Measurements from ENCODE around the gene PTPA.
A peak's percentile ranks its signal among the peaks of the same experiment; 100 is the strongest.

The PTPA gene

DNA sequence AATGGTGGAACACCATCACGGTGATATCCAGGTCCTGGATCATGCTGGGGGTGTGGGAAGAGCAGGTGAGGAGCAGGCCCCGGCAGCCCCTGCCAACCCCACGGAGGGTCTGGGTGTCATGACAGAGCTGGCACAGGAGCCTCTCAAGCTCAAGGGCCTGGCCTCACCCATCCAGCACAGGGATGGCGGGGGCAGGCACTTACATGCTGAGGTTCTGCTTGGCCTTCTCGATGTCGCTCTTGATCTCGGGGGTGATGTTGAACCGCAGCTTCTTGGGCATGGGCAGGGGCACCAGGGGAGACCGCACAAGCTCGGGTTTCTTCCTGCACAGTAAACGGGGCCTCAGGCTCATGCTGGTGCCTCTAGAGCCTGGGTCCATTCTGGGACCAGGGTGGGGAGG, 12.9 kb upstream of the PTPA start:
- Mint-ChIP-seq H3K27ac (no peak overlapping the region), H3K4me3 (no peak overlapping the region), H3K36me3 (ENCODE audit: low read depth) (no peaks in the 10 kb centered on the region), H3K4me1 (ENCODE audit: low read depth) (no peaks in the 10 kb centered on the region), H3K9me3 (no peaks in the 10 kb centered on the region), H3K27me3 (ENCODE audit: low read depth) (no peaks in the 10 kb centered on the region)

GRCh38 chr9:129100383-129101169, 10.6 kb upstream of the PTPA start:
- no peaks in the 10 kb centered on the region for H3K4me1 Mint-ChIP-seq (ENCODE audit: low read depth)
- no peaks in the 10 kb centered on the region for H3K27me3 Mint-ChIP-seq (ENCODE audit: low read depth)
- H3K27ac Mint-ChIP-seq = no peak overlapping the region
- no peak overlapping the region for H3K4me3 Mint-ChIP-seq
- H3K9me3 Mint-ChIP-seq = no peaks in the 10 kb centered on the region
- H3K36me3 Mint-ChIP-seq (ENCODE audit: low read depth) = no peaks in the 10 kb centered on the region

DNA sequence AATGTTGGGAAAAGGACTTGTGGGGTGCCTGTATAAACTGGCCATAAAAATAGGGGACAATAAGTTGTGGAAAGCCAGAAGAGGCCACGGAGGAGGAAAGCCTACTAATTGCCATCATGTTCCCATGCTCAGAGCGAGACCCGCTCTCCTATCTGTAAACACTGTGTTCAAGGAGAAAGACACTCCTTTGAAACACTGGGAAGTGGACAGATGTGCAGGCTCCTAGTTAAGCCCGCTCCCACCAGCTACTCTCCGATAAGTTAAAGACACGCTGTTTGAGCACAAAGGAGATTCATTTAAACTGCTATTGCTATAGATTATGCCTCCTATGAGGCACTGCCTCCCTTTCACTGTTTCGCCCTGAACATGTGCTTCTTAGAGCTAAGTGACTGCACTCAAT, 9.9 kb upstream of the PTPA start:
- no peaks in the 10 kb centered on the region for H3K27me3 Mint-ChIP-seq (ENCODE audit: low read depth)
- no peaks in the 10 kb centered on the region for H3K9me3 Mint-ChIP-seq
- H3K36me3 Mint-ChIP-seq (ENCODE audit: low read depth) = no peaks in the 10 kb centered on the region
- no peaks in the 10 kb centered on the region for H3K4me1 Mint-ChIP-seq (ENCODE audit: low read depth)
- H3K4me3 Mint-ChIP-seq = no peak overlapping the region
- no peak overlapping the region for H3K27ac Mint-ChIP-seq

DNA sequence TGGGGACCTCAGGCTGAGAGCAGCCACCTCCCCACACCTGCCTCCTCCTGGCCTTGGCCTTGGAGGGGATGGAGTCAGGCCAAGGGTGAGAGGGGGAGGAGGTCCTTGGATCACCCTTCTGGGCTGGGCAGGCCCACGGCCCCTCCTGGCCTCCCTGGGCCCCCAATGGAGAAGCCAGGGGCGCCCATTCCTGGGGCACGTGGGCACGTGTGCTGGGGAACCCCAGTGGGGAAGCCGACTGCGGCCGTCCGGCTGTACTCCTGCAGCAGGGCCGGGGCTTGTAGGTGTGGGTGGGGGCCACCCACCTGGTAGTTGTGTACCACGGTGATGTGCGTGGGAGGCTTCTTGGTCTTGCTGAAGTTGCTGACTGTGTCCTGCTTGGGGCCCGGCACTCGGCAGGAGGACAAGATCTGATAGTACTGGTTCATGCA, 9.1 kb upstream of the PTPA start:
- H3K36me3 Mint-ChIP-seq (ENCODE audit: low read depth) = no peaks in the 10 kb centered on the region
- no peak overlapping the region for H3K4me3 Mint-ChIP-seq
- no peaks in the 10 kb centered on the region for H3K27me3 Mint-ChIP-seq (ENCODE audit: low read depth)
- no peaks in the 10 kb centered on the region for H3K9me3 Mint-ChIP-seq
- H3K27ac Mint-ChIP-seq = no peak overlapping the region
- no peaks in the 10 kb centered on the region for H3K4me1 Mint-ChIP-seq (ENCODE audit: low read depth)

DNA sequence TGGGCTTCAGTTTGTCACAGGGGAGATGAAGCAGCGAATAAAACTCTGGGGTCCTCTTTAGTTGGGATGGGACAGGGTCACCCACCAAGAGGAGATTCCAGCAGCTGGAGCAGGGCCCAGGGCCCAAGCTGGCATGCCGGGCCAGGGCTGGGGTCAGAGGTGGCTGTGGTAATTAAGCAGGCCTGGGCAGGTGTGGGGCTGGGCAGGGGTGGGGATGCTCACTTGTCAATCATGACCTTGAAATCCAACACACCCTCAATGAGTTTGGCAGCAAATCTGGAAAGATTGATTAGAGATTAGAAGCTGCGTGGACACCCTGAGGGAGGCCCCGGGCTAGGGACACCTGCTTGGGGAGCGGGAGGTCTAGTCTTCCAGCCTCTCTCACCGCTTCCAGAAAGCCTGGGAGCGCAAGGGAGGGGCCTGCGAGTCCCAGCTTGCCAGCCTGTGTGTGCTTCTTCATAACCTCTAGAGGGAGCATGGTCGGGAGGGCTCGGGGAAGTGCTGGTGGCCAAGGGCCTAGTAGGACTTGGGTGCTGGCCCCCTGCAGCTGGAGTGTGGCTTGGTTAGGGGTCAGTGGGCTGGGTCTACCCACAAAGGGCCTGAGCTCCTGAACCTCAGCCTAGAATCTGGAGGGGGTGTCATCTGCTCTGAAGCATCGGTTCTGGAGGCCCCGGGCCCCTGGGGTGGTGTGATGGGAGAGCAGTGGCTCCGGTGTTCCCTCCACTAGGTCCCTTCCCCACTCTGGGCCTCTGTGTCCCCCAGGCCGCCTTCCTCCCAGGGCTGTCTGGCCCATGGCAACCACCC, 8.2 kb upstream of the PTPA start:
- Mint-ChIP-seq H3K27ac (no peak overlapping the region), H3K4me1 (ENCODE audit: low read depth) (no peaks in the 10 kb centered on the region), H3K27me3 (ENCODE audit: low read depth) (no peaks in the 10 kb centered on the region), H3K4me3 (no peak overlapping the region), H3K9me3 (no peaks in the 10 kb centered on the region), H3K36me3 (ENCODE audit: low read depth) (no peaks in the 10 kb centered on the region)

- H3K27ac Mint-ChIP-seq = no peak overlapping the region
- no peaks in the 10 kb centered on the region for H3K9me3 Mint-ChIP-seq
- no peaks in the 10 kb centered on the region for H3K27me3 Mint-ChIP-seq (ENCODE audit: low read depth)
- no peaks in the 10 kb centered on the region for H3K4me1 Mint-ChIP-seq (ENCODE audit: low read depth)
- H3K36me3 Mint-ChIP-seq (ENCODE audit: low read depth) = no peaks in the 10 kb centered on the region
- no peak overlapping the region for H3K4me3 Mint-ChIP-seq
Observed at GRCh38 chr9:129103595-129103965, 7.6 kb upstream of the PTPA start.

DNA sequence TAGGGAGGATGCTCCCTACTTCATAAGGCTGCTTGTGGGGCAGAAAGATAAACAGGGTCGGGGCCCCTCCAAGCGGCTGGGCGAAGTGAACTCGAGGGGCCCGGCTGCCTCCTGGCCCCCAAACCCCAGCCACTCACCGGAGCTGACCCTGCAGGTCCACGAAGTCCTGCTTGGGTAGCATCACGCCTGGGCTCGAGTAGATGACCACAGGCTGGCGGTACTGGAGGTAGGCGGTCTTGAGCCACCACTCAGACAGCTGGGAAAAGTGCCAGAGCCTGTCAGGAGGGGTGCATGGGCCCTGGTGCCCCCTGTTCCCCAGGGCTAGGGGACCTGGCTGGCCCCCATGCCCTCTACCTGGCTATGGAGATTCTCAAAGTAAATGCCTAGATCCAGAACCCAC, 7.2 kb upstream of the PTPA start:
- Mint-ChIP-seq H3K4me1 (ENCODE audit: low read depth) (peaks cover 2% of the 10 kb centered on the region), H3K9me3 (no peaks in the 10 kb centered on the region), H3K27me3 (ENCODE audit: low read depth) (no peaks in the 10 kb centered on the region), H3K36me3 (ENCODE audit: low read depth) (no peaks in the 10 kb centered on the region), H3K4me3 (no peak overlapping the region), H3K27ac (no peak overlapping the region)

GRCh38 chr9:129105857-129106694, 5.1 kb upstream of the PTPA start:
- no peaks in the 10 kb centered on the region for H3K27me3 Mint-ChIP-seq (ENCODE audit: low read depth)
- no peak overlapping the region for H3K27ac Mint-ChIP-seq
- H3K4me3 Mint-ChIP-seq = no peak overlapping the region
- no peaks in the 10 kb centered on the region for H3K9me3 Mint-ChIP-seq
- H3K4me1 Mint-ChIP-seq (ENCODE audit: low read depth) = peaks cover 11% of the 10 kb centered on the region
- H3K36me3 Mint-ChIP-seq (ENCODE audit: low read depth) = no peaks in the 10 kb centered on the region

DNA sequence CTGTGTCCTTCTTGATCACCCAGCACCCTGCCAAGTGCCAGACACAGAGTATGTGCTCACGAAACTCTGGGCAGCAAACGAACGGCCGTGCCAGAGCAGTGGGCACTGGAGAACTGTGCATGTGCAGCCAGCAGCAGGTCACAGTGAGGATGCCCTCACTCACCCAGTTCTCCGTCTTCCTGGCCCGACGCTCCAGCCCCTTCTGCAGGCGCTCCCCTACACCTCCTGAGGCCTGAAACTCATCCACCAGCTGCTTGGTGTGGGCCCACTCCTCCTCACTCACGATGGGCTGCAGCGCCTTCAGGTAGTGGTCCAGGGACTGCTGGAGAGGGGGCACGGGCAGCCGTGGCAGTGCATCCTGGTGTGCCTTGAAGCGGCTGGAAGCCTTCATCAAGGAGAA, 3.6 kb upstream of the PTPA start:
- no peaks in the 10 kb centered on the region for H3K9me3 Mint-ChIP-seq
- no peaks in the 10 kb centered on the region for H3K36me3 Mint-ChIP-seq (ENCODE audit: low read depth)
- no peaks in the 10 kb centered on the region for H3K27me3 Mint-ChIP-seq (ENCODE audit: low read depth)
- peaks cover 16% of the 10 kb centered on the region for H3K4me1 Mint-ChIP-seq (ENCODE audit: low read depth)
- H3K27ac Mint-ChIP-seq = no peak overlapping the region
- no peak overlapping the region for H3K4me3 Mint-ChIP-seq

DNA sequence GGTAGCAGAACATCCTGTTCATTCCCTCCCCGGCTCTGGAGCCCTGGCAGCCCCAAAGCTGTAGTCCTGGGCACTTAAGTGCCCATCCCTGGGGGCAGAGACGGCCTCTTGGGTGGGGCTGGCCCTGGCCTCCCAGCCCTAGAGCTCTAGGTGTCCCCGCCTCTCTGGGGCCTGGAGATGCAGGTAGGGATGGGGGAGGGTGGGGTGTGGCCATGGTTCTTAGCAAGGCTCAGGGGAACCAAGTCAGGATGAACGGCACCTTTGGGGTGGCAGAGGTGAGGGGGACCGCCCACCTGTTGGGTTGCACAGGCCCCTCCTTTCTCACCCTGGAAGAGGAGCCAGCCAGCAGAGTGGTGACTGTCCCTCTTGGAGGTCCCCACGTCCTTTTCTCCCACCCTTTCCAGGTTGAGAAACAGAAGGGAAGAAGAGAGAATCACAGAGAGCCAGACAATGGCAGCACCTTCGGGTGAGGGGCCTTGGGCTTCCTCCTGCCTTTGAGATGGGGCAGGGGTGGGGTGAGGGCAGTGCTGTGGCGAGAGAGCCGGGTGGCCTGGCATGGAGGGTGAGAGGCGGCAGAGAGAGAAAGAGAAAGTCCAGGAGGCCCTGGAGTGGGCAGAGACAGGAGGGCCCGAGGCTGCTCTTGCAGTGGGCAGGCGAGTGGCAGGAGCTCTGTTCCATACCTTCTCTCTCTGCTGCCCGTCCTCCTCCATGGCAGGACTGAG, 3.0 kb upstream of the PTPA start:
- Mint-ChIP-seq H3K27ac (no peak overlapping the region), H3K4me3 (peak overlapping the region; percentile 80), H3K27me3 (ENCODE audit: low read depth) (no peaks in the 10 kb centered on the region)

GRCh38 chr9:129108805-129109536, 2.2 kb upstream of the PTPA start:
- no peaks in the 10 kb centered on the region for H3K36me3 Mint-ChIP-seq (ENCODE audit: low read depth)
- no peaks in the 10 kb centered on the region for H3K9me3 Mint-ChIP-seq
- peaks cover 16% of the 10 kb centered on the region for H3K4me1 Mint-ChIP-seq (ENCODE audit: low read depth)
- no peaks in the 10 kb centered on the region for H3K27me3 Mint-ChIP-seq (ENCODE audit: low read depth)
- H3K27ac Mint-ChIP-seq = peak overlapping the region; percentile 20
- peak overlapping the region; percentile 80 for H3K4me3 Mint-ChIP-seq

More for the DNA sequence above, 3.0 kb upstream of the PTPA start:
- H3K4me1 Mint-ChIP-seq (ENCODE audit: low read depth) = peaks cover 16% of the 10 kb centered on the region
- H3K36me3 Mint-ChIP-seq (ENCODE audit: low read depth) = no peaks in the 10 kb centered on the region
- H3K9me3 Mint-ChIP-seq = no peaks in the 10 kb centered on the region

DNA sequence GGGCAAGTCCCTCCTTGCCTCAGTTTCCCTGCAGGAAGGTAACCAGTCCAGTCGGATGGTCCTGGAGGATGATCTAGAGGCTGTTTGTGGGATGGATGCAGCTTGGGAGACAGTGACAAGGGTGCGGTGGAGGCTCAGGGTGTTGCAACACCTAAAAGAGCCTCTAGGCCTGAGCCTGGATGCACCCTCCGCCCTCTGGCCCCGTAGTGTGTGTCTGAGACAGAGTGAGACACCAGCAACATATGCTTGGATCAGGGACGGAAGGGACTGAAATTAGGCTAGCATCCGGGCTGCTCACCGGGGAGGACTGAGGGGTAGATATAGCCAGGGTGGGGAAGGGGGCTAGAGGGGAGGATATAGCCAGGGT, 1.7 kb upstream of the PTPA start:
- Mint-ChIP-seq H3K4me3 (peak overlapping the region; percentile 80), H3K9me3 (no peaks in the 10 kb centered on the region), H3K27me3 (ENCODE audit: low read depth) (no peaks in the 10 kb centered on the region)

GRCh38 chr9:129109952-129110739, 1.1 kb upstream of the PTPA start:
- Mint-ChIP-seq H3K4me1 (ENCODE audit: low read depth) (peaks cover 18% of the 10 kb centered on the region), H3K9me3 (no peaks in the 10 kb centered on the region), H3K4me3 (peak overlapping the region; percentile 51), H3K27ac (no peak overlapping the region), H3K27me3 (ENCODE audit: low read depth) (no peaks in the 10 kb centered on the region), H3K36me3 (ENCODE audit: low read depth) (no peaks in the 10 kb centered on the region)

More for the DNA sequence above, 1.7 kb upstream of the PTPA start:
- H3K27ac Mint-ChIP-seq = peak overlapping the region; percentile 50
- H3K4me1 Mint-ChIP-seq (ENCODE audit: low read depth) = peaks cover 18% of the 10 kb centered on the region
- H3K36me3 Mint-ChIP-seq (ENCODE audit: low read depth) = no peaks in the 10 kb centered on the region

Data from T-helper 1 cell treated with Interleukin-12 subunit alpha and Interleukin-12 subunit beta and Interleukin-4 antibody, amounts not matched to agents 30 μg/mL and 1 μg/mL, for 36 hours (primary cell).